Fibroblast of lung (primary cell): Measurements from ENCODE around the gene TRIM15. TPM values are rescaled to one million over a fixed set of nuclear protein-coding genes. Genes with fewer than 3 reads are reported as not detected.
"Not testable (repeated sequence)": the region's sequence is repeated elsewhere in the genome, so short reads cannot be mapped to it uniquely, and the experiment has no call there.

Source experiments
- DNase-seq, 2 donors: peaks; one replicate each; pipeline versions ENCODE4 v3.0.0 to v3.0.0-alpha.2; 2010; ENCODE audit warnings: low read depth in 2 of 2
- H2AFZ ChIP-seq: 2 replicates; pipeline ENCODE4 v1.5.1; 2012; ENCODE audit warnings: low read length, control low read depth, inconsistent platforms
- H3K27ac ChIP-seq: 2 replicates; pipeline ENCODE4 v1.5.1; 2011; ENCODE audit warnings: low read length, control low read depth; ENCODE audit not compliant: insufficient read depth
- H3K27me3 ChIP-seq: 2 replicates; pipeline ENCODE4 v1.5.1; 2011; ENCODE audit warnings: mild to moderate bottlenecking, low read length; ENCODE audit not compliant: control insufficient read depth, insufficient read depth
- H3K36me3 ChIP-seq: 2 replicates; pipeline ENCODE4 v1.5.1; 2011; ENCODE audit warnings: low read length; ENCODE audit not compliant: control insufficient read depth, insufficient read depth
- H3K4me1 ChIP-seq: 2 replicates; pipeline ENCODE4 v1.5.1; 2011; ENCODE audit warnings: low read length; ENCODE audit not compliant: control insufficient read depth, insufficient read depth; ENCODE audit errors: extremely low read depth
- H3K4me2 ChIP-seq: 2 replicates; pipeline ENCODE4 v1.5.1; 2011; ENCODE audit warnings: low read length, control low read depth; ENCODE audit not compliant: insufficient read depth; ENCODE audit errors: extremely low read depth
- H3K4me3 ChIP-seq, 4 experiments: fragments of 200-600 bp in 1 of 4; sonication (generic) in 1 of 4; replicated peaks in 1 of 4; 2 replicates each; pipeline ENCODE4 v1.5.1; 2011 to 2016; ENCODE audit warnings: low read length in 4 of 4, low read depth in 3 of 4, mild to moderate bottlenecking in 3 of 4, control low read depth in 2 of 4, inconsistent platforms in 1 of 4, mixed read lengths in 1 of 4; ENCODE audit not compliant: insufficient read depth in 1 of 4; ENCODE audit errors: control extremely low read depth in 1 of 4
- H3K79me2 ChIP-seq: 2 replicates; pipeline ENCODE4 v1.5.1; 2012; ENCODE audit warnings: mild to moderate bottlenecking, low read length, inconsistent platforms; ENCODE audit not compliant: control insufficient read depth, insufficient read depth
- H3K9ac ChIP-seq: 2 replicates; pipeline ENCODE4 v1.5.1; 2011; ENCODE audit warnings: mild to moderate bottlenecking, low read length, control low read depth; ENCODE audit not compliant: insufficient read depth
- H3K9me3 ChIP-seq: 2 replicates; pipeline ENCODE4 v1.5.1; 2012; ENCODE audit warnings: low read depth, low read length; ENCODE audit not compliant: control insufficient read depth, insufficient read depth
- H4K20me1 ChIP-seq: 2 replicates; pipeline ENCODE4 v1.5.1; 2011; ENCODE audit warnings: low read length; ENCODE audit not compliant: control insufficient read depth, insufficient read depth; ENCODE audit errors: extremely low read depth
- CTCF ChIP-seq, 2 donors: IDR thresholded peaks in 1 of 2; conservative IDR thresholded peaks in 1 of 2; 1 replicate in 1 of 2; 2 replicates in 1 of 2; pipeline ENCODE4 v1.5.1; 2011 to 2012; ENCODE audit warnings: low read length in 2 of 2, control low read depth in 1 of 2, inconsistent platforms in 1 of 2, low read depth in 1 of 2, mild to moderate bottlenecking in 1 of 2
- EZH2 ChIP-seq: IDR thresholded peaks from 2 replicates; pipeline ENCODE4 v1.5.1; 2012; ENCODE audit warnings: low read length, control low read depth, mild to moderate bottlenecking; ENCODE audit errors: missing control alignments
- polyA plus RNA-seq, 2 donors: library from polyadenylated mRNA; depleted of rRNA in 1 of 2; stranded (reverse) in 1 of 2; unstranded in 1 of 2; fragments of >200 nt; gene quantifications; 2 replicates each; pipeline ENCODE4 v1.2.1, GENCODE V29; 2011 to 2012; ENCODE audit warnings: missing spikeins in 1 of 2
- total RNA-seq: library from RNA; depleted of rRNA; stranded (reverse); fragments of >200 nt; gene quantifications from 2 replicates; pipeline ENCODE4 v1.2.1, GENCODE V29; 2014

Gene TRIM15
- total and polyA plus RNA-seq, 2 donors (not counting 1 experiment from before 2014, with no cell fraction given): not detected

GRCh38 chr6:30136570-30137286 is 26.6 kb upstream of the TRIM15 start:
- Histone ChIP-seq H2AFZ (no peak overlapping the region), H3K4me2 (no peak overlapping the region), H3K9ac (no peak overlapping the region), H3K36me3 (no peaks in the 10 kb centered on the region), H3K4me3 (no peak overlapping the region), H3K4me1 (no peaks in the 10 kb centered on the region), H3K27me3 (peaks cover 16% of the 10 kb centered on the region), H4K20me1 (no peaks in the 10 kb centered on the region), H3K9me3 (no peaks in the 10 kb centered on the region), H3K79me2 (no peaks in the 10 kb centered on the region), H3K27ac (no peak overlapping the region)
- no peak for TF ChIP-seq EZH2
- TF ChIP-seq CTCF (conservative IDR thresholded peaks at IDR 0.05 in 1 of 2, IDR thresholded peaks at IDR 0.05 in 1 of 2; ENCODE audit: low read depth in 1 of 2, low read length in 2 of 2): no peak
- DNase-seq: no peak

DNA sequence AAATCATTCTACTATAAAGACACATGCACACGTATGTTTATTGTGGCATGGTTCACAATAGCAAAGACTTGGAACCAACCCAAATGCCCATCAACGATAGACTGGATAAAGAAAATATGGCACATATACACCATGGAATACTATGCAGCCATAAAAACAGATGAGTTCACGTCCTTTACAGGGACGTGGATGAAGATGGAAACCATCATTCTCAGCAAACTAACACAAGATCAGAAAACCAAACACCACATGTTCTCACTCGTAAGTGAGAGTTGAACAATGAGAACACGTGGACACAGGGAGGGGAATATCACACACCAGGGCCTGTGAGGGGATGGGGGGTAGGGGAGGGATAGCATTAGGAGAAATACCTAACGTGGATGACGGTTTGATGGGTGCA is 23.1 kb upstream of the TRIM15 start:
- not testable (repeated sequence) for H3K36me3 ChIP-seq, H3K4me3 ChIP-seq, H3K27ac ChIP-seq, H3K79me2 ChIP-seq, DNase-seq, H3K4me2 ChIP-seq, H3K4me1 ChIP-seq, H2AFZ ChIP-seq, H4K20me1 ChIP-seq, H3K9ac ChIP-seq, H3K9me3 ChIP-seq
- peaks cover 20% of the 10 kb centered on the region for H3K27me3 ChIP-seq

DNA sequence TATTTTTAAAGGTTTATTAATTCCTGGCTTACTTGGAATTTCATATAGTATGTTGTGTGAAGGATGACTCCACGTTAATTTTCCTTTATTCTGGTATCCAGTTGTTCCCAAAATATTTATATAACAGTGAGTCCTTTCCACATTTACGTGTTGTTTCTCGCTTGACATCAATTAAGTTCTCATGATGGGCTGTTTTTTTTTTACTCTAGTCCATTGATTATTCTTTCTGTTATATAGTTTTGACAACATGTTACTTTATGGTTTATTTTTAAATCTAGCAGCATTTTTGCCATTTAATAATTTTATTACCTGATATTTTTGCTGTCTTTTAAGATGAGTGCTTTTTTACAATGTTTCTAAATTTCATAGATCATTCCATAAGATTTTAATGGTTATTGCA is 20.7 kb upstream of the TRIM15 start:
- Histone ChIP-seq H3K27me3 (peaks cover 15% of the 10 kb centered on the region), H2AFZ (no peak overlapping the region), H3K4me3 (no peak overlapping the region), H3K4me1 (no peaks in the 10 kb centered on the region), H3K9ac (no peak overlapping the region), H3K9me3 (no peaks in the 10 kb centered on the region), H3K27ac (no peak overlapping the region), H3K79me2 (no peaks in the 10 kb centered on the region), H3K4me2 (no peak overlapping the region), H4K20me1 (no peaks in the 10 kb centered on the region), H3K36me3 (no peaks in the 10 kb centered on the region)
- DNase-seq: no peak
- TF ChIP-seq CTCF (conservative IDR thresholded peaks at IDR 0.05 in 1 of 2, IDR thresholded peaks at IDR 0.05 in 1 of 2; ENCODE audit: low read depth in 1 of 2, low read length in 2 of 2): no peak
